NCI-H146 (cell line): ENCODE data around the gene FEN1.

Experiments used
- DNase-seq: peaks from one replicate; lab custom pipeline; 2025; lab: John Stamatoyannopoulos, UW

The FEN1 gene, protein sequence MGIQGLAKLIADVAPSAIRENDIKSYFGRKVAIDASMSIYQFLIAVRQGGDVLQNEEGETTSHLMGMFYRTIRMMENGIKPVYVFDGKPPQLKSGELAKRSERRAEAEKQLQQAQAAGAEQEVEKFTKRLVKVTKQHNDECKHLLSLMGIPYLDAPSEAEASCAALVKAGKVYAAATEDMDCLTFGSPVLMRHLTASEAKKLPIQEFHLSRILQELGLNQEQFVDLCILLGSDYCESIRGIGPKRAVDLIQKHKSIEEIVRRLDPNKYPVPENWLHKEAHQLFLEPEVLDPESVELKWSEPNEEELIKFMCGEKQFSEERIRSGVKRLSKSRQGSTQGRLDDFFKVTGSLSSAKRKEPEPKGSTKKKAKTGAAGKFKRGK

DNA sequence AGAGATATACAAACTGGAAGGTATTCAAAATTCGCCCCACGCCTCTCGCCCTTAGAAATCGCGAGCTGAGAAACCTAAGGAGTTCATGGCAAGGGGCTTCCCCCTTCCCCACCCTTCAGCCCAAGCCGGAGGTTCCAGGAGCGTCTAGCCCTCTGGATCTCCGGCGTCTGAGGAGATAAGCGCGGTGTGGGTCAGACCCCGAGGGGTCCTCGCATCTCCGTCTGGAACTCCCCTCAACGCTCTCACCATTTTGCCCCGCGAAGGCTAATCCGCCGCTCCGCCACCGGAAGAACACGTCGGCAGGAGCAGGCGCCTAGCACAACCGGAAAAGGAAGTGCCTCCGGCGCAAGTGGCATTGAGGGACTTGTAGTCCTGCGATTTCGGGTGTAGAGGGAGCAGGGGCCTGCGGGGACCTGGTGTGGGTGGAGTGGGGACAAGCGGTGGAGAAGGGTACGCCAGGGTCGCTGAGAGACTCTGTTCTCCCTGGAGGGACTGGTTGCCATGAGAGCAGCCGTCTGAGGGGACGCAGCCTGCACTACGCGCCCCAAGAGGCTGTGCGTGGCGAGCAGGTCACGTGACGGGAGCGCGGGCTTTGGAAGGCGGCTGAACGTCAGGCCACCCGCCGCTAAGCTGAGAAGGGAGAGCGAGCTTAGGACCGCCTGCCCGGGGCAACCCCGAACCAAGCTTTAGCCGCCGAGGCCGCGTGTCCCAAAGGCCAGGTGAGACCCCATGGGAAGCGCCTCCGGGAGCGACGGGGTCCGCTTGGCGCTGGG is at the start of gene FEN1, which contains the start of gene TMEM258:
FEN1 (plus strand) TSS at position 602 of the 773 bp plus-strand sequence. CDS start 2,451 bp downstream, outside the sequence.
TMEM258 (minus strand) TSS at position 290 of the 773 bp plus-strand sequence; CDS start at position 249, 41 bp downstream.
- peak; percentile 90 for DNase-seq

DNA sequence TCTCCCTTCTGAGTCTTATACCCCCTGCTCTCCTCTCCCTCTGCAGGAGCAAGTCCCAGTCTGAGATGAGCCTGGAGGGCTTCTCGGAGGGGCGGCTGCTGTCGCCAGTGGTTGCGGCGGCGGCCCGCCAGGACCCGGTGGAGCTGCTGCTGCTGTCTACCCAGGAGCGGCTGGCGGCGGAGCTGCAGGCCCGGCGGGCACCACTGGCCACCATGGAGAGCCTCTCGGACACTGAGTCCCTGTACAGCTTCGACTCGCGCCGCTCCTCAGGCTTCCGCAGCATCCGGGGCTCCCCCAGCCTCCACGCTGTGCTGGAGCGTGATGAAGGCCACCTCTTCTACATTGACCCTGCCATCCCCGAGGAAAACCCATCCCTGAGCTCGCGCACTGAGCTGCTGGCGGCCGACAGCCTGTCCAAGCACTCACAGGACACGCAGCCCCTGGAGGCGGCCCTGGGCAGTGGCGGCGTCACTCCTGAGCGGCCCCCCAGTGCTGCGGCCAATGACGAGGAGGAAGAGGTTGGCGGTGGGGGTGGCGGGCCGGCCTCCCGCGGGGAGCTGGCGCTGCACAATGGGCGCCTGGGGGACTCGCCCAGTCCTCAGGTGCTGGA is 49.1 kb upstream of the FEN1 start:
- no peak for DNase-seq

DNA sequence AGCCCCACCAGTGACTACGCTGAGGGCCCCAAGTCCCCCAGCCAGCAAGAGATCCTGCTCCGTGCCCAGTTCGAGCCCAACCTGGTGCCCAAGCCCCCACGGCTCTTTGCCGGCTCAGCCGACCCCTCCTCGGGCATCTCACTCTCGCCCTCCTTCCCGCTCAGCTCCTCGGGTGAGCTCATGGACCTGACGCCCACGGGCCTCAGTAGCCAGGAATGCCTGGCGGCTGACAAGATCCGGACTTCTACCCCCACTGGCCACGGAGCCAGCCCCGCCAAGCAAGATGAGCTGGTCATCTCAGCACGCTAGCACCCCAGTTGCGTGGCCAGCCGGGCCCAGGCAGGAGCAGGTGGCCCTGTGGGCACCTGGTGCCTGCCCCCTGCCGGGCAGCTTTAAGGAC is 48.5 kb upstream of the FEN1 start:
- DNase-seq: no peak

DNA sequence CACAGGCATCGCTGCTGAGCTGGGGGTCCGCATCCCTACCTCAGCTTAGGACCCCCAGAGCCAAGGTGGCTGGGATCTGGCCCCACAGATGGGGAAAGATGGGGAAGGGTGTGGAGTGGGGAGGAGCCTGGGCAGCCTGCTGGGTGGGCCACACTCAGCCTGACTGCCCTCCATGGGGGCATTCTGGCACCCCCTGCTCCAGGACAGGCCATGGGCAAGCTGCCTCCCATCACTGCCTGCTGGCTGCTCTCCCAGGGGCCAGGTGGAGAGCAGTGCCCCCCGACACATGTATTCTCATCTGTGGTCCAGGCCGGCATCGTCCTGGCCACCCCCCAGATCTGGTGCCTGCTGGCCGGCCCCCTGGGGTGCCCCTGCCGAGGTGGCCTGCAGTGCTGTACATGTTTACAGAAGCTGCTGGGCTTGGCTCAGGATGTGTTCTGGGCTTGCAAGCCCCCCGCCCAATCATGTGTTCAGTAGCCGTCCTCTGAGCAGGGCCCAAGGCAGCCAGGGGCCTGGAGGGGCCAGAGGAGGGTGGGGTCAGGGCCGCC is 48.0 kb upstream of the FEN1 start:
- peak; percentile 30 for DNase-seq

DNA sequence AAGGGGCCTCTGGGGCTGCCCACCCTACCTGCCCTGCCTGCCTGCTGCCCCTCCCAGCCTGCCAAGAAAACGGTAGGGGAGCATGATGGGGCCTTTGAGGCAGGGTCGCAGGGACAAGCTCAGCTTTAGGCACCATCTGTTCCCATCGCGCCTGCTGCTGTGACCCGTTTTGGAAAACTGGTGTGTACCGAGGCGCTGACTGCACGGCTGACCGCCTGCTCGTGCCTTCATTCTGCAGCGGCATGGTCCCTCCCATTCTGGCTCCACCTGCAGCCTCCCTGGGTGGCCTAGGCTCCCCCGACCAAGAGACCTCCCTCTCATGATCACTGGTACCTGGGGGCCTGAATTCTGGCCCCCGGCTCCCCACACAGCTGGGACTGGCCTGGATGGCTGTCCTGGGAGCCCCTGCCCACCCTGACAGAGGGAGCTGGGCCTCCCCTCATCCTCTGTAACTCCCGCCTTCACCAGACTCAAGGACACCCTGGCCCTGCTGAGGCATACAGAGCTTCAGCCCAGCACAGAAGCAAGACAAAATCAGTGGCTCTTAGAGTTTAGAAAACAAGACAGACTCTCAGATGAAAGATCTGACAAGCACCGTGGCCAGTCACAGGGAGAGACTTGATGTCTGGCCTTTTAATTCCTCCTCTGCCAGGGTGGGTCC is 46.8 kb upstream of the FEN1 start:
- no peak for DNase-seq

DNA sequence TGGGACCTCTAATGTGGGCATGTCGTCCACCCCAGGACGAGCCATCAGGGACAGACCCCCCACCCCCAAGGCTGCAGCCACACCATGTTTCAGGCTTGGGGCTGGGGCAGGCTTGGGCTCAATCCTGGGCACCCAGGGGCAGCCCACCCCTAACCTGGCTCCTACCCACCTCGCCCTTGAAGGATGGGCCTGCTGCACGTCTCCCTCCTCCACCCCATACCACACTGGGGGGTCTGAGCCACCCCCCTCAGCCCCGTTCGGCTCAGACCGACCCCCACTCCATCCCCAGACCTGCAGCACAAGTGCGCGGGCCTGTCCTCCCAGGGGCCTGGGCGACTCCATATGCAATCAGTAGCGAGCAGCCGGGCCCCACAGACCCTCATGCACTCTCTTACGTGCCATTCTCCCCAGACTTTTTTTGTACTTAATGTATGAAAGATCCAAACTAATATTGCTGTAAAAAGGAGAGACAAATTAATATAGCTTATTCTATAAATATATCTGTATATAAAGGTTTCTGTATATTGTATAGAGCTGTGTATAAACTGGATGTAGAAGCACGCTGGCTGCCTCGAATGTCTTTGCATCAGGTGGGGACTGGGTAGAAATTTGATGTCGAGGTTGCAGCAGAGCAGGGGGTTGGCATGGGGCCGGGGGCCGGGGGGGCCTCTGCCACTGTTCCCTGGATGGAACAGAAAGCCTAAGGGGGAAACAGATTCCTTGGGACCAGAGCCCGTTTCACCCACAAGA is 46.1 kb upstream of the FEN1 start:
- no peak for DNase-seq

DNA sequence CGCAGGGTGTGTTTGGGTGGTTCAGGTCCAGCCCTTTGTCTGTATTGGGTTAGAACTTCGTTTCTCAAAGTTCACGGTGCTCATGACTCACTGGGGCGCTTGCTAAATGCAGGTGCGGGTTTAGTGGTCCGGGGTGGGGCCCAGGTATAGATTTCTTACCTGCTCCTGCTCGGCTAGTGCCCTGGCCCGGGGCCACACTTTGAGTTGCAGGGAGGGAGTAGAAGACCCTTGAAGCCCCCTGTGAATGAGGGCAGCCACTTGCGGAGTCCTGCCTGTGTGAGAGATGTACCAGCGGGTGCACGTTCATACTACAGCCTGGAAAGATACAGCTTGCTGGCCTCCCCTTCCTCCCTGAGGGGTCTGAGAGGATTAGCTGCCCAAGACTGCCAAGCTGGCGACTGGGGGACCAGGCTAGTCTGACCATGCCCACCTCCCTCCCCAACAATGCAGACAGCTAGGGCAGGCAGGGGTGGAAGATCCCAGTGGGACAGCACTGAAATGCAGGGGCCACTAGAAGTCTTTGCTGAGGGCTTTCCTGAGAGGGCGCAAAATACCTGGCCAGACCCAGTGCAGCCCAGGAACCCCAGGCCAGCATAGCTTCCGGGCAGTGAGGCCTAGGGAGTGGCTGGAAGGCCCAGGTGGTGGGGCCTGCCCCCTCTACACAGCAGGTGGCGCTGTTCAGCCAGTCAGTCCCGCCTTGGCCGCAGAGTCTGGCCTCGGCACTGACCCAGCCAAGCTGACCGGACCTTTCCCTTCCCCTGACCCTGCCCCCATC is 45.3 kb upstream of the FEN1 start:
- peak; percentile 71 for DNase-seq

DNA sequence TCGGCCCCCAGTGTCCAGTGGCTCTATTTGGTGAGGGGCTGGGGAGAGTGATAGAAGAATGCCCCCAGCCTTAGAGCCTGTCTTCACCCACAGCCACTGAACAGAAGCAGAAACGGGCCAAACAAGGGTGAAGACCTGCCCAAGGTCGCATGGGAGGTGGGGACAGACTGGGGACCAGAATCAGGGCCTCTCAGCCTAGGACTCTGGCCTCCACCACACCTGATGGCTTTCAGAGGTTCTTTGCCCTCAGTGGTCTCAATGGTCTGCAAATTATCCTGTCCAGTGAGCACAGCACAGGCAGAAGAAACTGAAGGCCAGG is 44.8 kb upstream of the FEN1 start:
- no peak for DNase-seq

DNA sequence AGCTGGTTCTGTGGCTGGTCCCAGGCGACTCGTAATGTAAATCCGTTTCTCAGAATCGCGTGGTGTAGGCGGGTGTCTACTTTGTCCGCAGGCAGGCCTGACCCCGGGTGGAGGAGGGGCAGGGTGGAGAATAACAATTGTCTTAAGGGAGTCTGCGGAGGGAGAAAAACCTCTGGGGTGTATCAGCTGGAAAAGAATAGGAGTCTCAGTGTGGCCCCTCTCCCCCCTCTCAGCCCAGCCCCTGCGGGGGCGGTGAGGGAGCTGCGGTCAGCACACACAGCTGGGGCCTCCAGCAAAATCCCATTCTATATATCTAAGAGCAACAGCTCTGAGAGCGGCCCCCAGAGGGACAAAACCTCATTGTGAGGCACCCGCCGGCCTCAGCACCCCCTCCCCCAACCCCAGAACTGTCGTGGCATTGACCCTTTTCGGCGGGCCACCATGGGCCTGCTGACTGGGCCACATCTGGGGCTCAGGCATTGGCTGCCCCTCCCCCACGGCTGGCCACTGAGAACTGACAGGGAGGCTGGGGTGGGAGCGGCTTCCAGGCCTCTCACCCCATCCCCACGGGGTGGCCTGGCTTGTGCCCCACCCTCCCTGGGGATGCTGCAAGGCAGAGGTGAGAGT is 43.0 kb upstream of the FEN1 start:
- no peak for DNase-seq

DNA sequence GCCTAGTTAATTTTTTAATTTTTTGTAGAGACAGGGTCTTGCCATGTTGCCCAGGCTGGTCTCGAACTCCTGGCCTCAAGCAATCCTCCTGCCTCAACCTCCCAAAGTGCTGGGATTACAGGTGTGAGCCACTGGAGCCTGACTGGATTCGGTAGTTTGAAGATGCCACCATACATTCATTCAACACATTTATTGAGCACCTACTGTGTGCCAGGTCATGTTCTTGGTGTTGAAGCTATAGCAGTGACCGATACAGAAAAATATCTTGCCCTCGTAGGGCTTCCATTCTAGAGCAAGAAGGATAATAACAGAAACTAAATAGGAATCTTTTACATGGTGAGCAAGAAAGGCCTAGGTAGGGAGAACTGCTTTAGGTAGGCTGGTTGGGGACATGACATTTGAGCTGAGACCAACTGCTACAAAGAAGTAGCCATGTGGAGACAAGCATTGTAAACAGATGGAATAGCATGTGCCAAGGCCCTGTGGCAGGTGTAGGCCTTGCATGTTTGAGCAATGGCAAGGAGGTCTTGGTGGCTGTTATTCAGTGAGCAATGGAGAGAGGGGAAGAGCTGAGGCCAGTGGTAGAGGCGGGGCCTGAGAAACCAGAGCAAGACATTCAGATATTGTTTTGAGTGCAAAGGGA is 42.0 kb upstream of the FEN1 start:
- no peak for DNase-seq

DNA sequence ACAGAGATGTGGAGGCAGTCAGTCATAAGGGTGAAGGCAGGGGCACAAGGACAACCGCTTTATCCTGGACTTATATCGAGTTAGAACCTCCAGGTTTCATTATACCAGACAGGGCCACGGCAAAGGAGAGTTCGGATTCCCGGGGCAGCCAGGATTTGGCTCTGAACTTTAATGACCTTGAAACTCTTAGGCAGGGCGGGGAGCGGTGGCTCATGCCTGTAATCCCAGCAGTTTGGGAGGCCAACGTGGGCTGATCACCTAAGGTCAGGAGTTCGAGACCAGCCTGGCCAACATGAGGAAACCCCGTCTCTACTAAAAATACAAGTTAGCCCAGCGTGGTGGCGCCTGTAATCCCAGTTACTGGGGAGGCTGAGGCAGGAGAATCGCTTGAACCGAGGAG is 41.3 kb upstream of the FEN1 start:
- no peak for DNase-seq

DNA sequence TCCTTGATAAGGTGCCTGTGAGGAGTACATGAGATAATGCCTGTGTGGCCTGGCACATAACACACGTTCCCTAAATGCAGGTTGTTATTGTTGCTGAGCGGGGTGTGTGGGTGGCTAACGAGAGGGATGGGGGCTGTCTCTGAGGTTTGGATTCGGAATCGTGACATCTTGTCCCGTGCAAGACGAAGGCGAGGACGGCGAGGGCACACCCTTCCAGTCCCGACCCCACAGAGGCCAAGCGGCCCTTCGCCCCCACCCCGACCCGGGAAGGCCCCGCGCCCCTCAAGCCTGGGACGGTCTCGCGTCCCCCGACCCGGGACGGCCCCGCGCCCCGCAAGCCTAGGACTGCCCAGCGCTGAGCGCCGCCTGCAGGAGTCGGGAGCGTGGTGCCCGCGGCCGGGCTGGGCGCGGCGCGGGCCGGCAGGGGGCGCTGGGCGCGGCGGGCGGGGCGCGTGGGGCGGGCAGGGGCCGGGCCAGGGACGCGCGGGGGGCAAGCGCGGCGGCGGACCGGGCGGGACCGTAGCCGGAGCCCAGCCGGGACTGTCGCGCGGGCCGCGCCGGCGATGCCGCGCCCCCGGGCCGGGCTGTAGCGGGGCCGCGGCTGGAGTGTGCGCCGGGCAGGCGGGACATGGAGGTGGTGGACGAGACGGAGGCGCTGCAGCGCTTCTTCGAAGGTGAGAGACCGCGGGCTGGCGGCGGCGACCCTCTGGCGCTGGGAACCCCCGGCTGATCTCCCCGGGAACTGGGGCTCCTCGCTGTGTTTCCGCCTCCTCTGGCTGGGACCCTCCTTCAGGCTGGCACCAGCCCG is 40.4 kb upstream of the FEN1 start, which contains the start of gene MYRF:
MYRF (plus strand) TSS at position 520 of the 808 bp plus-strand sequence; CDS start at position 629, 109 bp downstream.
- DNase-seq: peak; percentile 44

DNA sequence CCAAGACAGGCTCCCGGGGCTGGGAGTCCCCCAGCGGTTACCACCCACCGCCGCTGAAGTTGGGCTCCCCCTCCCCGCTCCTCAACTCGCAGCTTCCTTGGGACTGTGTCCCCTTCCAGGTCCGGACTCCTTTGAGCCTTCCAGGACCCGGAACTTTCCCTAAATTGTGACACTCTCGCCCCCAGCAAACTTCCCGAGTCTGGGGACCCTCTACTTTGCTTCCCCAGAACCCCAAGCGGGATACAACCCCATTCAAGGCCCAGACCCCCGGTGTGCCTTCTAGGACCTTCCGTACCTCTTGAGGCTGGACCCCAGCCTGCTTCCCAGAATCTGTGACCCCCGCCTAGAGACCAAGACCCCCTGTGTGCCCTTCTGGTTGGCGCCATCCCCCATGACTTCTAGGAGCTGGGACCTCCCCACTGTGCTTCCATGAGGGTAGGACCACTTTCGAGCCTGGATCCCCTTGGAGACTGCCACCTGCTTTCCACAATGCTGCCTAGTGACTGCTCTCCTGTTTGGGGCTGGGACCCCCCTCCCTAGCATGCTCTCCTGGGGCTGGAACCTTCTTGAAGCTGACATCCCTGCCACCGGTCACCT is 39.7 kb upstream of the FEN1 start:
- DNase-seq: no peak

DNA sequence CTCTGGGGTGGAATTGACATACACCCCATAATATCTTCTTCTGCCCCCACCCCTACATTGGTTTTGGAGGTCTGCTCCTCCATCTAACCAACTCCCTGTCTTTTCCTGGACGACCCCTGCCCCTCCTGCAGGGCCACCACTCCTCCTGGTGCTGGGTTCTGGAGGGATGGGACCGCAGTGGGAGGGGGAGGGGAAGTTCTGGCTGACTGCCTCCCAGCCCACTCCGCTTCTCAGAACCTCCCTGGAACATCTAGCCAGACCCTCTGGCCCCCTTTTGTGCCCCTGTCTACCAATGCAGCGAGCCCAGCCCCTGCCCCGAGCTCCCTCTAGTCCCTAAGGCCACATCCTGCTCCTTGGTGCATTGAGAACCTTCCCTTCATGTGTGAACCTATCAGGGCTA is 39.0 kb upstream of the FEN1 start:
- no peak for DNase-seq

DNA sequence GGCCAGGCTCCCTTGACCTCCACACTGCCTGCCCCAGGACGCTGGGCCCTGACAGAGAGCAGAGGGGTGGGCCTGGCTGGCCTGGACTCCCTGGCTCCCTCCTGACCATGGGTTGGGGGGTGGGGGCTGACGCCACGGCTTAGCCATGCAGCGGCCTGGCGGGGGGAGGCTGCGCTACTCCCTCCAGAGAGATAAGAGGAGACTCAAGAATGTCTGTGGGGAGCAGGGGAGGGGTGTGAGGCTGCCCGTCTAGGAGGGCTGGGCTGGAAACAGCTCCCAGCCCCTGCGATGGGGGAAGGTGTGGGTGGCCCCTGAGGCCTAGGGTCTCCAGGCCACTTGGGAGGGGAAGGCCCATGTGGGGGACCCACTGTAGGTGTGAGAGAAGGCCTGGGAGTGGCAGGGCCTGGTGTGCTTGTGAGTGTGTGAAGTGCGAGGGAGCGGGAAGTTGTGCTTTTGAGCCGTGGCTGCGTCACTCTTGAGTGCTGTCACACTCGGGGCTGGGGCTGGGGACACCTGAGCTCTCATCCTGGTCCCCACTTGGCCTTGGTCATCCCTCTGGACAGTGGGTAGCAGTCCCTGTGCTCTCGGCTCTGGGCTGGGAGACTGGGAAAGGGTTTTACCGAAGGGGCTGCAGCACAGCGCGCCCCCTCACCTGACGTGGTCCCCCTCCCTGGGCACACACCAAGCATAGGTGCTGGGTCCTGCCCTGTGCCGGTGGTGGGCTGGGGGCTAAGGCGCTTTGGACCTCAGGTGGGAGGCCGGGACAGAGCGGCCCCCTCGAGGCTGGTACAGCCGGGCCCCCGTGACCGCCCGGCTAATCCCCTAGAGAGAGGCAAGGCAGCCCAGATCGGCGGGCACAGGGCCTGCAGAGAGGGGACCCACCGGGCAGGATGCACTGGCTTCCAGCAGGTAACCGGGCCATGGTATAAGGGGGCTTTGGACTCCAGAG is 37.9 kb upstream of the FEN1 start:
- no peak for DNase-seq

DNA sequence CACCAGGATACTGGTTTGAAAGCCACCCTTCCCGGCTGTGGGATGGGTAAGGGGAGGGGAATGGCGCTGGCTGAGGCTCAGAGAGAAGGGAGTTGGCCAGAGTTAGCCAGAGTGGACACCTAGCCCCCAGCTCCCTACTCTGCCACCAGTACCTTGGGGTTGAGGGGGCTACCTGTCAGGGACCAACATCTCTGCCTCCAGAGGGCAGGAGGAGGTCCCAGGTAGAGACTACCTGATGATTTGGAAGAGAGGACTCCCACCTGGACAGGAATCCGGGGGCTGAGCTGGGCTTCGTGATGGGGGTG is 36.6 kb upstream of the FEN1 start:
- no peak for DNase-seq
